GM10266 (cell line): ENCODE data around the gene FRZB.

Experiments
- DNase-seq: peaks from one replicate; pipeline ENCODE4 v3.0.0; 2012; ENCODE audit errors: extremely low spot score
- TF ChIP-seq, protein P1 (sequence below): IDR thresholded peaks from 2 replicates; pipeline ENCODE4 v1.5.1; 2012; ENCODE audit warnings: mild to moderate bottlenecking, low read depth; ENCODE audit not compliant: control insufficient read depth, insufficient read depth; ENCODE audit errors: missing control alignments

Gene FRZB

DNA sequence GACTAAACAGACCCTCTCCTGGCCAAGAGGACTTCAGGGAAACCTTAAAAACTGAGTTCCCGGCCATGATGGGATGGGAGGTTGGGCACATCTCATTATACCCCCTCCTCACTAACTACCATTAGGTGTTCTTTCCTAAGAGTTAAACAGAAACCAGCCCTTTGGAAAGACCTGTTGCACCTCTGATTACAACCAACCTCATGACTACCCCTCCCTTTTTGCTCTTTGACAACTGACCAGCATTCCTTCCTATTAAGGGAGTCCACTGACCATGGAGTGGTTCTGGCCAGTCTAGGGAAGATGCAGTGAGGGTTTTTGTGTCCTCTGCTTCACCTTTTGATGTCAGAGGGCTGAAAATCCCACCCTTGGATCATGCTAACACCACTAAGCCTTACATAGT is 44.5 kb upstream of the FRZB start:
- DNase-seq, result no peak
- TF ChIP-seq, protein P1, sequence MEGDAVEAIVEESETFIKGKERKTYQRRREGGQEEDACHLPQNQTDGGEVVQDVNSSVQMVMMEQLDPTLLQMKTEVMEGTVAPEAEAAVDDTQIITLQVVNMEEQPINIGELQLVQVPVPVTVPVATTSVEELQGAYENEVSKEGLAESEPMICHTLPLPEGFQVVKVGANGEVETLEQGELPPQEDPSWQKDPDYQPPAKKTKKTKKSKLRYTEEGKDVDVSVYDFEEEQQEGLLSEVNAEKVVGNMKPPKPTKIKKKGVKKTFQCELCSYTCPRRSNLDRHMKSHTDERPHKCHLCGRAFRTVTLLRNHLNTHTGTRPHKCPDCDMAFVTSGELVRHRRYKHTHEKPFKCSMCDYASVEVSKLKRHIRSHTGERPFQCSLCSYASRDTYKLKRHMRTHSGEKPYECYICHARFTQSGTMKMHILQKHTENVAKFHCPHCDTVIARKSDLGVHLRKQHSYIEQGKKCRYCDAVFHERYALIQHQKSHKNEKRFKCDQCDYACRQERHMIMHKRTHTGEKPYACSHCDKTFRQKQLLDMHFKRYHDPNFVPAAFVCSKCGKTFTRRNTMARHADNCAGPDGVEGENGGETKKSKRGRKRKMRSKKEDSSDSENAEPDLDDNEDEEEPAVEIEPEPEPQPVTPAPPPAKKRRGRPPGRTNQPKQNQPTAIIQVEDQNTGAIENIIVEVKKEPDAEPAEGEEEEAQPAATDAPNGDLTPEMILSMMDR, result no peak

DNA sequence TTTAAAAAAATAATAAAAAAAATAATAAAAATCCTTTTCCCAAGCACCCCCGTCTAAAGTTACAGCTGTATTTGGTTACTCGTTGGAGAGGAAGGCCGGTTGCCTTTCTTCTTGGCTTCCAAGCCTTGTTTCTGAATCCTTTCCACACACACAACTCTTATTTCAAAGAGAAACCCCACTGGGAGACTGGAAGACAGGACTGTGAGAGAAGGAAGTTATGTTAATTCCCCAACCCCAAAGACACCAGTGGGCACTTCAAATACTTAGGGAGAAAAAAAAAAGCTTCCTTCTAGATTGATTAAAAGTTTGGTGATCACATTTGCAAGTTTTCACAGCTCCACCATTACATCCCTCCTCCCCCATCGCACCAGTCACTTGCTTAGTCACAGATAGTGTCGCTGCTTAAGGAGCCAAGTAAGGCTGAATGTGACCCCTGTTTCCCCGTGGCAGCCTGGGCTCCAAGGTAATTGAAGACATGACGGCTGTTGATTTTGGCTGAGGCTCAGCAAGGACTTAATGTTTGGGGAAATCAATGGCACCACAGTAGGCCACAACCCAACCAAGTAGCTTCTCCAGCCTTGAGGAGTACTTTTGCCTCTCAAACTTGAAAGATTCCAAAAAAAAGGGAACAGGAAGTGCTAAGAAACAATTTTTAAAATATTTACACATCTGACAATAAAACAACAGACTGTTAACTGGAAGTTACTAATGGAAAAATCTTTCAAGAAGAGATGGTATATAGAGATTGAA is 40.8 kb upstream of the FRZB start:
- TF ChIP-seq, protein P1, result no peak
- DNase-seq, result no peak

DNA sequence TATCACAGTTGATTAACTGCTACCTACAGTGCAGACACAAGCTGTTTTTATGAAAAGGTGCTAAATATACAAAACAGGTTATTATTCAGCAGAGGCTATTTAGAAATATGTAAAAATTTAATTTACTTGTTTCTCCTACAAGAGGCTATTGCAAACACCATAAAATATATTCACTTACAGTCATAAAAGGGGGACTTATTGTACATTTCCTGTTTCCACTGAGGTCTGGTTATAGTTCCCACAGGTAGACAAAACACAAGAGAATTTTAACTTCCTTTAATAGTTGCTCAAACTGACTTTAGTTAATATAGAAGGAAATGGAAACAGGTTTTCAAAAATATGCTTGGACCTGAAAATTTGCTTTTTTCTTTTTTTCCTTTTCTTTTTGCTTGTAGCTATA is 40.0 kb upstream of the FRZB start:
- DNase-seq, result no peak
- TF ChIP-seq, protein P1, result no peak

DNA sequence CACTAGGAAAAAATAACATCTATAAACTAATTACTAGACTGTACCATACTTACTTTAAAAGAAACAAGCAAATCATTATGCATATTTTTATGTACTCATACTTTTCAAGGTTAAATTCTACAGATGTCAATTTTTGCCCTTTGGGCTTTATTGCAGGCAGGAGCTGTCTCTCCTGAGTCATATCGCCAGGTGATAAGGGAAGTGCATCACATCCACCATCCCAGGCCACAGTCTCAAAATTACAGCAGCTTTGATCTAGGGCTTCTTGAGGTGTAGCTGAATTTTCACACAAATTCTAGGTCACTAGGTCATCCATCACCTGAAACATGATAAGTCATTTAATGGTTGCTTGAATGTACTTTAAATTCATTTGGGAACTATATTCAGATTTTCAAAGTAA is 38.4 kb upstream of the FRZB start:
- TF ChIP-seq, protein P1, result no peak
- no peak for DNase-seq

DNA sequence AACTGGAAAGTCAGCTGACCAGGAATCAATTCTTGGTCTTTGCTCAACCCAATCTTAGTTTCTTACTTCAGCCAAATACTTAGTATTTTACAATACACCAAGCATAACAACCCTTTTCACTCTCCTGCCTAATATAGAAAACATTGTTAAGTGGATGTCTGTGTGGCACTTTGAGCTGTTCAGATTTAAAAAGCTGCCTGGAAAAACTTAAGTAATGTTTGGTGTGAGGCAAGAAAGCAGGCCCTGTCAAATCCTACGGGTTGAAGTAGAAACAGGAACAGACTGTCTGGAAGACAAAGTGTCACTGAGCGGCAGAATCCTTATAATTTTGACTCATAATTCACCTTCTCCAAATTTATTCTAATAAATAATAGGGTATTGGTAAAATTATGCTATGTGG is 37.1 kb upstream of the FRZB start:
- TF ChIP-seq, protein P1, result no peak
- no peak for DNase-seq

DNA sequence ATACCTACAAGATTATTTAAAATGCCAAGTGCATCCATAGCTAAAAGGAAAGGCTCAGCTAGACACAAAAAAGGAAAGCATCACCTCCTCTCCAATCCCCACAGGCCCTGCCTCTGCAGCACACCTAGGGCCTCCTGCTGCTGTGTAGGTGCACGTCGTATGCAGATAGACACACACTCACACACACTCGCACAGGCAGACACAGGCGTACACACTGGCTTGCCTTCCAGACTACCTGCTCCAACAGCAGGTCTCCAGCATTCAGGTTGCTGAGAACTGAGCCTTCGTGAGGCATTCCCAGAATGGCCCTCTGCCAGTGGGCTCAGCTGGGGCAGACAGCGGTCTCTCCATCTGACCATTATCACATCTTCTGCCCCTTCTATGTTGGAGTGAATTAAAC is 35.3 kb upstream of the FRZB start:
- no peak for DNase-seq
- TF ChIP-seq, protein P1, result no peak

DNA sequence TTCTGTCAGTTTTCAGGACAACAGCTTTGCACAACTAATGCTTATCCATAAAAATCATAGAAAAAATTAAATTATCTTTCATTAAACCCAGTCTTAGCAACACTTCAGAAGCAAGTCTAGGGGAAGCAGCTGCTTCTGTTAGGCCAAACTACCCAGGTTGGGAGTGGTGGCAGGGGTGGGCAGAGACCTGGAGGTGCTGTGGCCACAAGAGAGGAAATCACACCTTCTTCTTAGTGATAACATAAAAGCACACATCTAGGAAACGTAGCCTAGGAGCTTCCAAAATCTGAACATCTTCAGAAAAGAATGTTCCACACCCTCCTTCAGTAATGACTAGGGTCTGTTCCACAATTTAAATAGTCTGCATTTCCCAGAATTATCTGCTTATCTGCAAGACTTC is 32.3 kb upstream of the FRZB start:
- DNase-seq, result no peak
- TF ChIP-seq, protein P1, result no peak
